Endothelial cell of umbilical vein (primary cell): Measurements from ENCODE around the gene VWC2. TPM values are rescaled to one million over a fixed set of nuclear protein-coding genes. Genes with fewer than 3 reads are reported as not detected.

Source experiments
- BruUV-seq: library from RNA; stranded (reverse); fragments of 400-500 nt; replicated peaks from 2 replicates; lab custom pipeline; 2021; lab: Mats Ljungman, UMichigan
- CTCF ChIA-PET: fragments of 300-600, 350-600 bp; sonication (Branson Sonifier 250); formaldehyde crosslinking; loops from one replicate; lab custom pipeline; 2021; ENCODE audit warnings: antibody characterized with exemption, inconsistent platforms; lab: Charles Lee
- POLR2A ChIA-PET: fragments of 300-600, 350-600 bp; sonication (Branson Sonifier 250); formaldehyde crosslinking; loops from one replicate; lab custom pipeline; 2021; ENCODE audit warnings: antibody characterized with exemption, inconsistent platforms; lab: Charles Lee
- DNase-seq: peaks from one replicate; pipeline ENCODE4 v3.0.0-alpha.2; 2011; ENCODE audit warnings: low read depth, low spot score
- FAIRE-seq: peaks from 2 replicates; lab custom pipeline; 2011; peaks lifted over from hg19 to GRCh38; lab: Jason Lieb, UNC
- H2AFZ ChIP-seq: 2 replicates; pipeline ENCODE4 v1.6.0; 2012; ENCODE audit warnings: low read depth, low read length, control low read depth, inconsistent platforms
- H3K27ac ChIP-seq: 2 replicates; pipeline ENCODE4 v1.5.1; 2011; ENCODE audit warnings: low read depth, mild to moderate bottlenecking, control low read depth, low read length, moderate library complexity; ENCODE audit not compliant: insufficient read depth
- H3K27me3 ChIP-seq, 2 experiments: 2 replicates each; pipeline versions ENCODE4 v1.6.0 to v1.6.1; 2011; ENCODE audit warnings: low read length in 2 of 2, mixed read lengths in 1 of 2; ENCODE audit not compliant: control insufficient read depth in 2 of 2, insufficient read depth in 2 of 2
- H3K36me3 ChIP-seq, 2 experiments: 2 replicates in 1 of 2; 3 replicates in 1 of 2; pipeline ENCODE4 v1.5.1; 2011; ENCODE audit warnings: low read length in 2 of 2, mild to moderate bottlenecking in 1 of 2, moderate library complexity in 1 of 2; ENCODE audit not compliant: control insufficient read depth in 2 of 2, insufficient read depth in 2 of 2; ENCODE audit errors: extremely low read depth in 1 of 2
- H3K4me1 ChIP-seq: 3 replicates; pipeline ENCODE4 v1.5.1; 2011; ENCODE audit warnings: mild to moderate bottlenecking, low read length; ENCODE audit not compliant: control insufficient read depth, insufficient read depth; ENCODE audit errors: extremely low read depth
- H3K4me2 ChIP-seq: 2 replicates; pipeline ENCODE4 v1.6.1; 2011; ENCODE audit warnings: low read length, control low read depth, mixed read lengths; ENCODE audit not compliant: insufficient read depth
- H3K4me3 ChIP-seq, 3 experiments: fragments of 200-600 bp in 1 of 3; sonication (generic), shearing (Covaris generic) in 1 of 3; replicated peaks in 1 of 3; 2 replicates each; pipeline ENCODE4 v1.5.1; 2011 to 2016; ENCODE audit warnings: control low read depth in 3 of 3, low read length in 3 of 3, mild to moderate bottlenecking in 2 of 3, inconsistent platforms in 1 of 3, low read depth in 1 of 3, moderate library complexity in 1 of 3; ENCODE audit not compliant: insufficient read depth in 1 of 3
- H3K79me2 ChIP-seq: 2 replicates; pipeline ENCODE4 v1.6.0; 2012; ENCODE audit warnings: low read length, inconsistent platforms; ENCODE audit not compliant: control insufficient read depth, insufficient read depth
- H3K9ac ChIP-seq: replicated peaks from 2 replicates; pipeline ENCODE3; 2011; ENCODE audit warnings: low read length, control low read depth; ENCODE audit not compliant: insufficient read depth; ENCODE audit errors: extremely low read depth
- H3K9me1 ChIP-seq: replicated peaks from 3 replicates; pipeline ENCODE4 v1.6.0; 2011; ENCODE audit warnings: mild to moderate bottlenecking, low read length; ENCODE audit not compliant: control insufficient read depth, insufficient read depth; ENCODE audit errors: extremely low read depth
- H3K9me3 ChIP-seq: replicated peaks from 2 replicates; pipeline ENCODE4 v1.5.1; 2012; ENCODE audit warnings: low read length, inconsistent platforms; ENCODE audit not compliant: control insufficient read depth, insufficient read depth
- H4K20me1 ChIP-seq: replicated peaks from 2 replicates; pipeline ENCODE3; 2011; ENCODE audit warnings: mild to moderate bottlenecking, low read length; ENCODE audit not compliant: control insufficient read depth, insufficient read depth; ENCODE audit errors: extremely low read depth
- CTCF ChIP-seq, 2 donors: IDR thresholded peaks; 1 replicate in 1 of 2; 2 replicates in 1 of 2; pipeline ENCODE4 v1.5.1; 2011; ENCODE audit warnings: low read length in 2 of 2, mild to moderate bottlenecking in 2 of 2, moderate library complexity in 2 of 2, control low read depth in 1 of 2, inconsistent platforms in 1 of 2, low read depth in 1 of 2; ENCODE audit not compliant: insufficient read depth in 1 of 2; ENCODE audit errors: extremely low read depth in 1 of 2
- EZH2 ChIP-seq: IDR thresholded peaks from 2 replicates; pipeline ENCODE4 v1.6.1; 2012; ENCODE audit warnings: borderline replicate concordance, low read depth, mild to moderate bottlenecking, moderate library complexity, low read length, inconsistent platforms; ENCODE audit not compliant: severe bottlenecking
- FOS ChIP-seq: IDR thresholded peaks from 2 replicates; pipeline ENCODE4 v1.6.1; 2011; ENCODE audit warnings: mild to moderate bottlenecking, low read length, moderate library complexity, borderline replicate concordance; ENCODE audit not compliant: insufficient read depth
- GATA2 ChIP-seq: IDR thresholded peaks from 2 replicates; pipeline ENCODE4 v1.7.0; 2011; ENCODE audit warnings: low read depth, mild to moderate bottlenecking, moderate library complexity, mixed read lengths, low read length; ENCODE audit not compliant: insufficient read length, insufficient read depth
- JUN ChIP-seq: IDR thresholded peaks from 2 replicates; pipeline ENCODE4 v1.6.1; 2011; ENCODE audit warnings: borderline replicate concordance, low read depth; ENCODE audit not compliant: insufficient read length, insufficient read depth
- MAX ChIP-seq: IDR thresholded peaks from 2 replicates; pipeline ENCODE4 v1.6.1; 2011; ENCODE audit not compliant: insufficient read depth, insufficient read length
- MYC ChIP-seq: IDR thresholded peaks from one replicate; pipeline ENCODE4 v1.6.1; 2011; ENCODE audit warnings: mild to moderate bottlenecking, low read depth, low read length
- POLR2A ChIP-seq: IDR thresholded peaks from 2 replicates; pipeline ENCODE4 v1.6.1; 2012; ENCODE audit warnings: low read depth, mild to moderate bottlenecking, control low read depth, low read length
- POLR2AphosphoS5 ChIP-seq: IDR thresholded peaks from 2 replicates; pipeline ENCODE4 v1.6.1; 2012; ENCODE audit warnings: low read depth, mild to moderate bottlenecking, control low read depth, low read length, moderate library complexity; ENCODE audit not compliant: insufficient read depth
- dilution Hi-C: fragments of 300-500 bp; cut with MboI; formaldehyde crosslinking; loops from one replicate; pipeline ENCODE4 v1.15.0; 2019; ENCODE audit warnings: low sequenced_read_pairs; ENCODE audit not compliant: extremely low pct_ligation_motif_present
- intact Hi-C: fragments of 100-400 bp; cut with micrococcal nuclease; formaldehyde crosslinking; loops from one replicate; pipeline ENCODE4 v1.10.0; 2022
- polyA plus RNA-seq, 4 experiments: library from polyadenylated mRNA; depleted of rRNA in 3 of 4; stranded (reverse) in 3 of 4; unstranded in 1 of 4; fragments of >200 nt; gene quantifications; 2 replicates each; pipeline versions ENCODE4 v1.2.1 to v1.2.3, GENCODE V29; 2011 to 2012; ENCODE audit warnings: missing spikeins in 1 of 4
- total RNA-seq: library from RNA; stranded (reverse); gene quantifications from 2 replicates; pipeline ENCODE4 v1.2.3, GENCODE V29; 2021

The VWC2 gene
- total and polyA plus RNA-seq, 2 donors (not counting 3 experiments of a cell fraction or from before 2014, with no cell fraction given) = not detected

DNA sequence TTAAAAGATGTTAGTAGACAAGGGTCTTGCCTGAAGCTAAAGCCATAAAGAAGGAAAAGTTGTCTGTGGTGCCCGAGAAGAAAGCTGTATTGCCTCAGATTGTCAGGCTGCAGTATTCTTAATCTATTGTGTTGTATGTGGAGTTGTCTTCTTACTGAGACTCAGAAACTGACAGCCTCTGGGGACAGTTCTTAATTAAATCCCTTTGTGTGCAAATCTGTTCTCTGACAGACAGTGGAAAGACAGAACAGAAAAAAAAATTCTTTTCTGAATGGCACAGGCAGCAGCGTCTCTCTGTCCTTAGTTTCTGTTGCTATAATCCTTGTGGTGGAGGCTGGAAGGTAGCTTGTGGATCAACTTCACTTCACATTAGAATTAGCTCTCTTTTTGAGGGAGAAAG, 16.8 kb downstream of the VWC2 start:
- Histone ChIP-seq H3K79me2 (no peaks in the 10 kb centered on the region), H3K4me1 (no peaks in the 10 kb centered on the region), H3K4me3 (no peak overlapping the region), H3K9ac (no peak overlapping the region), H3K9me3 (no peaks in the 10 kb centered on the region), H3K36me3 (no peaks in the 10 kb centered on the region), H3K9me1 (no peaks in the 10 kb centered on the region), H2AFZ (no peak overlapping the region), H3K27me3 (no peaks in the 10 kb centered on the region), H3K4me2 (no peak overlapping the region), H4K20me1 (no peaks in the 10 kb centered on the region), H3K27ac (no peak overlapping the region)
- no peak for FAIRE-seq
- intact Hi-C loops (no loop called here), dilution Hi-C loops (no loop called here)
- ChIA-PET CTCF (no interaction called here), POLR2A (no interaction called here)
- TF ChIP-seq JUN = no peak
- no peak for TF ChIP-seq CTCF (IDR thresholded peaks at IDR 0.05; ENCODE audit: extremely low read depth in 1 of 2, insufficient read depth in 1 of 2, low read depth in 1 of 2, low read length in 2 of 2)
- TF ChIP-seq FOS = no peak
- TF ChIP-seq MAX = no peak
- TF ChIP-seq GATA2 = no peak
- TF ChIP-seq MYC = no peak
- TF ChIP-seq EZH2 = no peak
- no peak for TF ChIP-seq POLR2A
- TF ChIP-seq POLR2AphosphoS5 = no peak
- DNase-seq = no peak
- no TSS peak for BruUV-seq
